HL-60/S4 (cell line): ENCODE measurements around the gene ETV1.
"Not testable (repeated sequence)": the region's sequence is repeated elsewhere in the genome, so short reads cannot be mapped to it uniquely, and the experiment has no call there.

Experiments
- in situ Hi-C: fragments of 300-500 bp; cut with MboI; formaldehyde crosslinking; loops from 2 replicates; pipeline ENCODE4 v1.14.3; 2022; ENCODE audit warnings: low sequenced_read_pairs

The ETV1 gene

GRCh38 chr7:13933091-13933490, 56.4 kb downstream of the ETV1 start:
- in situ Hi-C loops = no loop called here

- in situ Hi-C loops = no loop called here
These were observed 57.3 kb downstream of the ETV1 start for GRCh38 chr7:13932131-13932530.

GRCh38 chr7:13921062-13921461, 68.4 kb downstream of the ETV1 start:
- in situ Hi-C loops = no loop called here

- in situ Hi-C loops = no loop called here
These were observed 69.3 kb downstream of the ETV1 start for GRCh38 chr7:13920053-13920697.

DNA sequence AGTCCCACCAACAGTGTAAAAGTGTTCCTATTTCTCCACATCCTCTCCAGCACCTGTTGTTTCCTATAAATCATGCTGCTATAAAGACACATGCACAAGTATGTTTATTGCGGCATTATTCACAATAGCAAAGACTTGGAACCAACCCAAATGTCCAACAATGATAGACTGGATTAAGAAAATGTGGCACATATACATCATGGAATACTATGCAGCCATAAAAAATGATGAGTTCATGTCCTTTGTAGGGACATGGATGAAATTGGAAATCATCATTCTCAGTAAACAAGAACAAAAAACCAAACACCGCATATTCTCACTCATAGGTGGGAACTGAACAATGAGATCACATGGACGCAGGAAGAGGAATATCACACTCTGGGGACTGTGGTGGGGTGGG, 71.1 kb downstream of the ETV1 start:
- in situ Hi-C loops = not testable (repeated sequence)

DNA sequence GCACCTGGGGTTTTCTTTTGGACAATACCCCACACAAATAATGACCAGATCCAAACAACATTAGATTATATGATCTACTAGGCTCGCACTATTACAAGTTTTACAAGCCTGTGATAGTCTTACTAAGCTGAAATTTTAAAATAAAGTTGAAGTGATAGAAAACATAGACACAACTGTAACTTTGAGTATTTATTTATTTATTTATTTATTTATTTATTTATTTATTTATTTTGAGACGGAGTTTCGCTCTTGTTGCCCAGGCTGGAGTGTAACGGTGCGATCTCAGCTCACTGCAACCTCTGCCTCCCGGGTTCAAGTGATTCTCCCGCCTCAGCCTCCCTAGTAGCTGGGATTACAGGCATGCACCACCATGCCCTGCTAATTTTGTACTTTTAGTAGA, 72.4 kb downstream of the ETV1 start:
- in situ Hi-C loops = not testable (repeated sequence)

DNA sequence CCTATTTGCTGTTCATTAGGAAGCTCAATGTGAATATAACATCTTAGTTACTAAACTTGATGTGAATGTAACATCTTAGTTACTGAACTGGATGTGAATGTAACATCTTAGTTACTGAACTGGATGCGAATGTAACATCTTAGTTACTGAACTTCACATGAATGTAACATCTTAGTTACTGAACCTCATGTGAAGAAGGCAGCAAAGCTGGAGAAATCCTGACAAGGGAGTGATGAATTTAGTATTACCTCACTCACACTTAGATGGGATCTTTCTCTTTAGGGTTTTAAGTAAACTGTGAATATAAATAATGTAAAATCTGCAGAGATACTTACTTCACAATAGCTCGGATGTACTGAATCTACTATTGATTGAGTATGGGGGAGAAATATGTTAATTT, 73.6 kb downstream of the ETV1 start:
- in situ Hi-C loops = no loop called here

DNA sequence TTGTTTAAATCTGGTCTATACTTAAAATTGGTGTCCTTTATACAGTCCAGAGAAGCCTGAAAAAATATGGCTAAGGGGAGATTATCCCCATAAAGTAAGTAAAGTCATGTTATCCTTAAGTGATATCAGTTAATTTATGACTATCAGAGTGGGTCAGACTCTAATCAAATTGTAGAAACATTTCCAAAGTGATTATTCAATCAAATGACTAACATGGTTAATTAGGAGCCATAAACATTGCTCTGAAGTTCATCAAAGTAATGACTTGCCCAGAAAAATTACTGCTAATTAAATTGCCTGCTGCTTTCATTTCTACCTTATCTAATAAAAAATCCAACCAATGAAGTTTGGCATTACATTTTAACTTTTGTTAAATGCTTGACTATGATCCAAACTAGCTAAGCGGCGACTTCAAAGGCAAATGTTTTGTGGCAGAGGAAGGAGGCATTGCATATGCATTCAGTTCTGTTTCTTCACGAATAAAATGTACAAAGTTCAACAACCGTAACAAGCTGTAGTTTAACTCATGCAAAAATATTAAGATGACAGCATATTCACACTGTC, 76.7 kb downstream of the ETV1 start:
- in situ Hi-C loops = no loop called here

GRCh38 chr7:13911909-13912308, 77.6 kb downstream of the ETV1 start:
- in situ Hi-C loops = no loop called here

- in situ Hi-C loops = no loop called here
These were observed 78.5 kb downstream of the ETV1 start for GRCh38 chr7:13910805-13911551.

DNA sequence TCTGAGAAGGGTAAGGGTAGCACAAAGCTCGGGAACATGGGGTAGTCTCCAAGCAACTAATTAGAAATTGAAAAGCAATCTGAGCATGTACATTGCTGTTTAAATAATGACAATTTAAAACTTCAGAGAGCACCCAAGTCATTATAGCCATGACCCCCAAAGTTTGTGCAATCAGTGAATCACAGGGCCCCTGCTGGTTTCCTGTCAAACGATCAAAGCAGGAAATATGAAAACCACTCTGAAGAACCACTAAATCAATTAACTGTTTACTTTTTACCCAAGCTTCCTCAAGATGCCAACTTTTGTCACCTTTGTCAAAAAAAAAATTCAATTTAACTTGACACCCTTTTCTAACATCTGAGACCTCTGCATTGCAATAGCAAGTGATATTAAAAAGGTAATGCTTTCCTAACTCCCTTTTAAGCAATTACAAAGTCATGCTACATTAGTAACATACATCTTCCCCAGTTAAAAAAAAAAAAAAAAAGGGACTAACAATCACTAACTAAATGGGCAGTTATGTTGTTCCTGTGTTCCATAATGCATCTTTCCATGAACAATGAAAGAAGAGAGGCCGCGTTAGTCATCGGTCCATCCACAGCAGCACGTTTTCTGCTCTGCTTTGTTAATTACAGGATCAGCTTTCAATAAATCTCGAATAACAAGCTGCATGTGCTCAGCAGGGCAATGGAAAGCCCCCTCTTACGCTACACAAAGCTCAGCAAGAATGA, 80.6 kb downstream of the ETV1 start:
- in situ Hi-C loops = no loop called here

GRCh38 chr7:13907831-13908230, 81.6 kb downstream of the ETV1 start:
- in situ Hi-C loops = no loop called here

DNA sequence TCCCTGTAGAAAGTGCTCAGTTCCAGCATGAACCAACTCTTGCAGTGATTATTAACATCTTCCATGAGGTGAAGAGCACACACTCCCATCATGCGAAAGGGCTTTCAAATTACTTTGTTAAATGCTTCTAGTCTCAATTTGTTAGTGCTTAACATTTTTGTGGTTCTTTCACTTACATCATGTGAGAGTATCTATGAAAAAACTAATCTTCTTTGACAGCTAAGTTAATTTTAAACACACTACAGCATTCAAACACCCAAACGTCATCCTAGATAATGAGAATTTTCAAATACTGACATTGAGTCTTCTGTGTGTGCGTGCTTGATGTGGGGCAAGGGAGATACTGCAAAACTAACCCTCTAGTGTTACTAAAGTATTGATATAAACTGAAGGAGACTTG, 84.8 kb downstream of the ETV1 start:
- in situ Hi-C loops = no loop called here

DNA sequence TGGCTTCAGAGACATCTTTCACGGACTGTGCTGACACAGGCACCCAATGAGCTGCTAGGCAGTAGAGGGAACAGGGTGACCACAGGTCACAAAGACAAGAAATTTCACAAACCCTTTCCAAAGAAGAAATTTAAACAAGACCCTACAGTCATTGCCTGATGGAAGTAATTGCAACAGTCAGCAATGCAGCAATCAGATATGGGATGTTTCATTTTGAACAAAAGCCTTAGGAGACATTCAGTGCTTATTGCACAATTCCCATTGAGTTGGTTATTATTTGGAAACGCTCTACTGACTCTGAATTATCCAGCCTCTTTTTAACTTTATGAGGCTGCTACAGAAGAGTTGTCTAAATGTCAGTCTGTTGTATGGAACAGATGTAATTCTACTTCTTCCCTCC, 85.5 kb downstream of the ETV1 start:
- in situ Hi-C loops = no loop called here

DNA sequence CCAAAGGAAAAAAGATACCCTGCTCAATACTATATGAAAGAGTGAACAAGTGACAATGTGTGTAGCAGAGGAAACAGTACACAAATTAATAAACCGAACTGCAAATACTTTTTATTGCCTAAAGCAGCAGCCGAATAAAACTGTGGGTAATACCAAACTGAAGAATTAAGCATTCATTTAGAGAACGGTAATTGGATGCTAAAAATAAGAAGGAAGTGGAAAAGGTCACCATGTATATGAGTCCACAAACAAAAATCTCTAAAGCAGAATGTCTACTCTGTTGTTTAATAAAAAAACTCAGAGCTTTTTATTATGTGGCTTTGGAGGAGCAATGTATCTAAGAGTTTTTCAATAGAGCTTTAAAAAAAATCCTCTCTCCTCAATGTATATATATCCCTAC, 87.9 kb downstream of the ETV1 start:
- in situ Hi-C loops = no loop called here

GRCh38 chr7:13898957-13899670, 90.4 kb downstream of the ETV1 start:
- in situ Hi-C loops = no loop called here

DNA sequence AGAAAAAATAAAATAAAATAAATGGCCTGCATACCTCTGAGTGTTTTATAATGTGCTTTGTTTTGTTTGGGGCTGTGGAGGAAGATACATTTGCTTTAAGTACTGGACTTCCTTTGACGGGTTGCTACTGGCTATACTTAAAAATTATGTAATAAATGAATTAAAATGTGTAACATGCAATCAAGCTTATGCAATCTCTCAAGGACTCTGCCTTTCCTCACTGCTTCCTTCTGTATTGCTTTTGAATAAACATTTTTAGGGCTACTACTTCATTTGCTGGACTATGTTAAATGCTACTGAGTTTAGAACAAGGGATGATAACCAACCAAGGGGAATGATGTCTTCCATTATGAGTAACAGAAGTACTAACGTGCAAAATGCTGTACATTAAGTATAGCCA, 91.6 kb downstream of the ETV1 start:
- in situ Hi-C loops = no loop called here

- in situ Hi-C loops = no loop called here
These were observed 94.5 kb downstream of the ETV1 start for GRCh38 chr7:13894954-13895353.

GRCh38 chr7:13894377-13894776, 95.1 kb downstream of the ETV1 start:
- in situ Hi-C loops = no loop called here

GRCh38 chr7:13890793-13891192, 98.7 kb downstream of the ETV1 start:
- in situ Hi-C loops = no loop called here

- in situ Hi-C loops = no loop called here
These were observed 103.1 kb downstream of the ETV1 start for GRCh38 chr7:13886356-13886755.
